ENCODE measurements around the gene CHST4.

The CHST4 gene

DNA sequence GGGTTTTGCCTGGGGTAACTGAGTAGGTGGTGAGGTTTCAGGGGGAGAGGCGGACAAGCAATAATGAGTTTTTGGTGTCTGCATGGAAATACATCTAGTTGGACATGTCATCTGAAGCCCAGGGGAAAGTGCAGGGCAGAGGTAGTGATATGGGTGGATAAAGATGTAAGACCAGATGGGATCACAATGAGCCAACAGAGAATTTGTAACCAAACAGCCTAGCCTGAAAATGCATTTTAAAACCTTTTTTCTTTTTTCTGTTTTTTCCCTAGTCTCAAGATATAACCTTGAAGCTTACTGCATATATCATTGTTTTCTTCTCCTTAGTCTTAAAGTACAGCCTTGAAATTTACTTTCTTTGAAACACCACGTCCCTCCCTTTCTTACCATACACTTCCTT lies 33.4 kb upstream of the CHST4 start:
- TF ChIP-seq FOXP2 (optimal IDR thresholded peaks at IDR 0.05; ENCODE audit: borderline replicate concordance, extremely low read depth, extremely low read length, insufficient read depth) (no peak), REST (IDR thresholded peaks at IDR 0.05; ENCODE audit: insufficient read depth in 1 of 2, low read depth in 2 of 2, low read length in 2 of 2) (no peak), POLR2AphosphoS5 (IDR thresholded peaks at IDR 0.05; ENCODE audit: low read depth, low read length) (no peak), TAF1 (IDR thresholded peaks at IDR 0.05; ENCODE audit: borderline replicate concordance, insufficient read depth, low read length) (no peak), SIN3A (IDR thresholded peaks at IDR 0.05; ENCODE audit: borderline replicate concordance, insufficient read depth, low read length) (no peak)

DNA sequence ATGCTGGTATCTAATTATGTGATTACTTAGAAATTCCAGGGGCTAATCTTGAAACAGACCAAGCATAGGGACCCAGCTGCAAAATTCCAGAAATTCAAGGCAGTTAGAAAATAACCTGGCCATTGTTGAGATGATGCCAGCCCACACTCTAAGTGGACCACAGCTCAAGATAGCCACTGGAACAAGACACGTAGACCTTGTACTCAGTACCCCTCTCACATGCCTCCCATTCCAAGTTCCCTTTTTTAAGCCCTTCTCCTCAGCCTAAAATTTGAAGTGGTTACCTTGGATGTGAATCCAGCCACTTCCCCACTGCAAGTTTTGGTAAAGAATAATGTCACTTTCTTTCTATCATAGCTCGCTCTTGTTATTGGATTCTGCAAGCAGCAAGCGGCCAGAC lies 33.0 kb upstream of the CHST4 start:
- TF ChIP-seq POLR2AphosphoS5 (IDR thresholded peaks at IDR 0.05; ENCODE audit: low read depth, low read length), result no peak
- TF ChIP-seq TAF1 (IDR thresholded peaks at IDR 0.05; ENCODE audit: borderline replicate concordance, insufficient read depth, low read length), result no peak
- no peak for TF ChIP-seq FOXP2 (optimal IDR thresholded peaks at IDR 0.05; ENCODE audit: borderline replicate concordance, extremely low read depth, extremely low read length, insufficient read depth)
- TF ChIP-seq SIN3A (IDR thresholded peaks at IDR 0.05; ENCODE audit: borderline replicate concordance, insufficient read depth, low read length), result no peak
- TF ChIP-seq REST (IDR thresholded peaks at IDR 0.05; ENCODE audit: insufficient read depth in 1 of 2, low read depth in 2 of 2, low read length in 2 of 2), result no peak

DNA sequence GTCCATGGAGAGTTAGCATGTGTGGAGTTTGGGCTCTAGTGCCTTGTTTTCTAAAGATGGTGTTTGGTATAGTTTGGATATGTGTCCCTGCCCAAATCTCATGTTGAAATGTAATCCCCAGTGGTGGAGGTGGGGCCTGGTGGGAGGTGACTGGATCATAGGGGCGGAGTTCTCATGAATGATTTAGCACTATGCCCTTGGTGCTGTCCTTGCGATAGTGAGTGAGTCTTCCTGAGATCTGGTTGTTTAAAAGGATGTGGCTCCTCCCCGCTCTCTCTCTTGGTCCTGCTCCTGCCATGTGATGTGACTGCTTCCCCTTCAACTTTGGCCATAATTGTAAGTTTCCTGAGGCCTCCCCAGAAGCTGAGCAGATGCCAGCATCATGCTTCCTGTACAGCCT lies 28.2 kb upstream of the CHST4 start:
- no peak for TF ChIP-seq SIN3A (IDR thresholded peaks at IDR 0.05; ENCODE audit: borderline replicate concordance, insufficient read depth, low read length)

DNA sequence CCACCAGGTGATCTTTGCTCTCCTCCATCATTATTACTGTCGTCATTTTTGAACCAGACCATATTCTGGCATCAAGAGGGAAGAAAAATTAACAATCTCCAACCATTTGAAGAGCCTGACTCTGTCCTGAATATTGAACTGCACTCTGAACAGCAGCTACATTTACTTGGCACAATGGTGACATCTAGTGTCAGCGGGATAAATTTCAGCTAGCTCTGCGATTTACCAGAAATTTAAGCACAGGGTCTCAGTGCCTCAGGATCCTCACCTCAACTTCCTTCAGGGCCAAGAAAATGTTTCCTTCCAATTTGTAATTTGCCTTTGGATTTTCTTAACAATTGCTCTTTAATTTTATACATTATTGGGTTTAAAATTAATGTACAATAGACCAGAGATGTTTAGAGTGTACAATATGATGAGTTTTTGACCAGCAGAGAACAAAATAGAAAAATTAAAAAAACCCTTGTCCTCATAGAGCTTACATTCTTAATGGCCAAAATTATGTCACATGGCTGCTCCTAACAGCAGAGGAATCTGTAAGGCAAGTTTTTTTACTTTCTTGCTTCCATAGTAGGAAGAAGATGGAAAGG lies 26.4 kb upstream of the CHST4 start:
- no peak for TF ChIP-seq POLR2AphosphoS5 (IDR thresholded peaks at IDR 0.05; ENCODE audit: low read depth, low read length)
- TF ChIP-seq REST (IDR thresholded peaks at IDR 0.05; ENCODE audit: insufficient read depth in 1 of 2, low read depth in 2 of 2, low read length in 2 of 2), result no peak
- TF ChIP-seq FOXP2 (optimal IDR thresholded peaks at IDR 0.05; ENCODE audit: borderline replicate concordance, extremely low read depth, extremely low read length, insufficient read depth), result no peak
- TF ChIP-seq SIN3A (IDR thresholded peaks at IDR 0.05; ENCODE audit: borderline replicate concordance, insufficient read depth, low read length), result no peak
- TF ChIP-seq TAF1 (IDR thresholded peaks at IDR 0.05; ENCODE audit: borderline replicate concordance, insufficient read depth, low read length), result no peak

DNA sequence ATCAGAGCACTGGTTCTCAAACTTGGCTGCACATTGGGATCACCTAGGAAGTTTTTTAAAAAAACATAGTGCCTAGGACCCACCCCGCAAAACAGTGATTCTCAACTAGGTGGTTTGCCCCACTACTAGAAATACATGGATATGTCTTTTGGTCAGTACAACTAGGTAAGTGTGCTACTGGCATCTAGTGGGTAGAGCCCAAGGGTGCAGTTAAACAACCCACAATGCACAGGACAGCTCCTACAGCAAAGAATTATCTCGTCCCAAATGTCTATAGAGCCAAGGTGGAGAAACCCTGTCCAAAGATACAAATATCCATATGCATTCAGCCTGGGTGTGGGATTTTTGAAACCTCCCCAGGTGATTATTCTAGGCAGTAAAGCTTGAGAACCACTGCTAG lies 25.3 kb upstream of the CHST4 start:
- no peak for TF ChIP-seq POLR2AphosphoS5 (IDR thresholded peaks at IDR 0.05; ENCODE audit: low read depth, low read length)
- TF ChIP-seq REST (IDR thresholded peaks at IDR 0.05; ENCODE audit: insufficient read depth in 1 of 2, low read depth in 2 of 2, low read length in 2 of 2), result no peak
- no peak for TF ChIP-seq TAF1 (IDR thresholded peaks at IDR 0.05; ENCODE audit: borderline replicate concordance, insufficient read depth, low read length)
- TF ChIP-seq SIN3A (IDR thresholded peaks at IDR 0.05; ENCODE audit: borderline replicate concordance, insufficient read depth, low read length), result no peak
- TF ChIP-seq FOXP2 (optimal IDR thresholded peaks at IDR 0.05; ENCODE audit: borderline replicate concordance, extremely low read depth, extremely low read length, insufficient read depth), result no peak

Measured in PFSK-1 (cell line).